ENCODE measurements around the gene CAPN13. TPM values are rescaled to one million over a fixed set of nuclear protein-coding genes. Genes with fewer than 3 reads are reported as not detected.

CAPN13 gene
- total and polyA plus RNA-seq, 10 of the 15 experiments (the other 5 are each of a cell fraction or from before 2014, with no cell fraction given), result 0.03 to 0.10 (median 0.06) TPM; not detected in 7

DNA sequence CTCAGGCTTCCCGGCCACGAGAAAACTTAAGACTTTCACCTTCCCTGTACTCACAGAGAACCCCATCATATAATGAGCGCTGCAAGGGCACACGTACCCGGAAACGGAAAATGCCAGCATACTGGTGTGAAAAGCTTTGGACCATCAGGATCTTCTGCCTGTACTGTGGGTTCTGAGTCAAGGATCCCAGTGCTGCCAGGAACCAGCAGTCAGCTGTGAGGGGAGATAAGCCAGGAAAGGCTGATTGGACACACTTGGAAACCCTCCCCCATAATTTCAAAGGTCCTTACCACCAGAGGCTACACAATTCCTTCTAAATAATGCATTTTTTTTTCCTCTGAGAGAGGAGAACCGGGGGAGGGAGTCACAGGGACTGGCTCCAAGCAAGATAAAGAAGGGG, 31.4 kb downstream of the CAPN13 start:
- ChIA-PET POLR2A (no interaction called here), RAD21 (ENCODE audit: unreplicated experiment) (no interaction called here), SMC1A (ENCODE audit: uncharacterized antibody, unreplicated experiment) (no interaction called here), CTCF (no interaction called here)
- Histone ChIP-seq H3K27ac (ENCODE audit: control insufficient read depth, insufficient read depth) (no peak overlapping the region), H3K9ac (ENCODE audit: control insufficient read depth, insufficient read depth, low read length) (no peak overlapping the region), H3K4me1 (ENCODE audit: control insufficient read depth, insufficient read depth, low read length) (no peaks in the 10 kb centered on the region), H3K79me2 (ENCODE audit: control insufficient read depth, insufficient read depth, low read length) (no peaks in the 10 kb centered on the region), H2AFZ (ENCODE audit: control insufficient read depth, low read depth, low read length) (no peak overlapping the region), H3K4me3 (no peak overlapping the region), H3K9me3 (replicated peaks; ENCODE audit: control insufficient read depth, insufficient read depth, low read length) (no peaks in the 10 kb centered on the region), H3K27me3 (replicated peaks in 1 of 2; ENCODE audit: control insufficient read depth in 2 of 2, insufficient read depth in 2 of 2, low read length in 1 of 2) (peaks cover 0 to 1% of the 10 kb centered on the region in 2 experiments; a peak in 2 of 4 replicates), H3K4me2 (ENCODE audit: control insufficient read depth, insufficient read depth) (no peak overlapping the region), H4K20me1 (ENCODE audit: control insufficient read depth, insufficient read depth) (no peaks in the 10 kb centered on the region), H3K36me3 (ENCODE audit: control insufficient read depth in 2 of 2, insufficient read depth in 2 of 2, low read length in 1 of 2) (no peaks in the 10 kb centered on the region)
- FAIRE-seq (no peak), ATAC-seq (no peak), DNase-seq (ENCODE audit: low read depth, low spot score) (no peak)
- intact Hi-C loops (cut with micrococcal nuclease; ENCODE audit: unreplicated experiment) (no loop called here), in situ Hi-C loops (cut with MboI) (no loop called here)
- TF ChIP-seq DPF2 (IDR thresholded peaks at IDR 0.05), result no peak
- TF ChIP-seq GABPA (IDR thresholded peaks at IDR 0.05; ENCODE audit: low read depth), result no peak
- TF ChIP-seq MTA3 (IDR thresholded peaks at IDR 0.05; ENCODE audit: borderline replicate concordance, low read length), result no peak
- no peak for TF ChIP-seq SUPT20H (IDR thresholded peaks at IDR 0.05; ENCODE audit: borderline replicate concordance, control insufficient read depth, low read depth, low read length)
- 30% methylated on average over 7 of the region's 7 CpGs for WGBS (ENCODE audit: insufficient coverage, insufficient replicate concordance, low lambda C conversion rate, missing lambda C conversion rate)
- BruUV-seq (replicated peaks), result no TSS peak

DNA sequence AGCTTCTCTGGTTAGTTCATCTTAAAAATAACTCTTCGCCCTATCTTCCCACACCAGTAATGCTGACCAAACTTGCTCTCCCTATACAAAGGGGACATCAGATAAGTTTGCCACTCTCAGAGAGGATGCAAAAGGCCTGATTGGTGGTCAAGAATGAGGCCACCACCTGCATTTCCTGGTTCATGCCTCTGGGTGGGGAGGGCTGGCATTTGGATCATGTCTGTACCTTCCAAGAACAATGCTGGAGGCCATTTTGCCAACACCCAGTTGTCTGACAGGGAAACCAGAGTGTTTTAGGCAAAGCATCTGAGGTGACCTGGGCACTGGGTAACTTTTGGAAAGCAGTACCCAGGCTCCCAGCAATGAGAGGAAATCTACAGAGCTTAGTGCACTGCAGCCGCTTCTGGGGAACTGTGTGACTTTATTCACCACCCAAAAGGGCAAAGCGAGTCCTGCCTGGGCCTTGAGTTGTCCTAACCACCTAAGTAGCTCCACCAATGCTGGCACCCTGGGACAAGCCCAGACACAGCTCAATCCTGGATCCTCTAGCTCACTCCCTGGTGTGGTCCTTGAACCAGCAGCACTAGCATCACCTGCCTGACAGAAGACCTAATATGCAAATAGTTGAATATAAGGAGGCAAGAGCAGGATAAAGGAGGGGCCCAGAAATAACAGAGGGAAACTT, 35.1 kb downstream of the CAPN13 start:
- CTCF ChIA-PET, result interaction anchor here (0.9 to 1.3 kb wide), 2 partner anchors 60 to 93 kb away, joined by 3 to 5 read pairs; no protein-coding TSS in a partner anchor
- FAIRE-seq, result no peak
- BruUV-seq (replicated peaks), result no TSS peak
- no peak for TF ChIP-seq EZH2 (IDR thresholded peaks at IDR 0.05; ENCODE audit: borderline replicate concordance, control insufficient read depth, low read depth, low read length)
- TF ChIP-seq, protein P1, sequence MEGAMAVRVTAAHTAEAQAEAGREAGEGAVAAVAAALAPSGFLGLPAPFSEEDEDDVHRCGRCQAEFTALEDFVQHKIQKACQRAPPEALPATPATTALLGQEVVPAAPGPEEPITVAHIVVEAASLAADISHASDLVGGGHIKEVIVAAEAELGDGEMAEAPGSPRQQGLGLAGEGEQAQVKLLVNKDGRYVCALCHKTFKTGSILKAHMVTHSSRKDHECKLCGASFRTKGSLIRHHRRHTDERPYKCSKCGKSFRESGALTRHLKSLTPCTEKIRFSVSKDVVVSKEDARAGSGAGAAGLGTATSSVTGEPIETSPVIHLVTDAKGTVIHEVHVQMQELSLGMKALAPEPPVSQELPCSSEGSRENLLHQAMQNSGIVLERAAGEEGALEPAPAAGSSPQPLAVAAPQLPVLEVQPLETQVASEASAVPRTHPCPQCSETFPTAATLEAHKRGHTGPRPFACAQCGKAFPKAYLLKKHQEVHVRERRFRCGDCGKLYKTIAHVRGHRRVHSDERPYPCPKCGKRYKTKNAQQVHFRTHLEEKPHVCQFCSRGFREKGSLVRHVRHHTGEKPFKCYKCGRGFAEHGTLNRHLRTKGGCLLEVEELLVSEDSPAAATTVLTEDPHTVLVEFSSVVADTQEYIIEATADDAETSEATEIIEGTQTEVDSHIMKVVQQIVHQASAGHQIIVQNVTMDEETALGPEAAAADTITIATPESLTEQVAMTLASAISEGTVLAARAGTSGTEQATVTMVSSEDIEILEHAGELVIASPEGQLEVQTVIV (IDR thresholded peaks at IDR 0.05; ENCODE audit: borderline replicate concordance, partially characterized antibody), result no peak
- no peak for TF ChIP-seq FOS (IDR thresholded peaks at IDR 0.05; ENCODE audit: borderline replicate concordance, extremely low read depth, insufficient read length)
- TF ChIP-seq, protein P2, sequence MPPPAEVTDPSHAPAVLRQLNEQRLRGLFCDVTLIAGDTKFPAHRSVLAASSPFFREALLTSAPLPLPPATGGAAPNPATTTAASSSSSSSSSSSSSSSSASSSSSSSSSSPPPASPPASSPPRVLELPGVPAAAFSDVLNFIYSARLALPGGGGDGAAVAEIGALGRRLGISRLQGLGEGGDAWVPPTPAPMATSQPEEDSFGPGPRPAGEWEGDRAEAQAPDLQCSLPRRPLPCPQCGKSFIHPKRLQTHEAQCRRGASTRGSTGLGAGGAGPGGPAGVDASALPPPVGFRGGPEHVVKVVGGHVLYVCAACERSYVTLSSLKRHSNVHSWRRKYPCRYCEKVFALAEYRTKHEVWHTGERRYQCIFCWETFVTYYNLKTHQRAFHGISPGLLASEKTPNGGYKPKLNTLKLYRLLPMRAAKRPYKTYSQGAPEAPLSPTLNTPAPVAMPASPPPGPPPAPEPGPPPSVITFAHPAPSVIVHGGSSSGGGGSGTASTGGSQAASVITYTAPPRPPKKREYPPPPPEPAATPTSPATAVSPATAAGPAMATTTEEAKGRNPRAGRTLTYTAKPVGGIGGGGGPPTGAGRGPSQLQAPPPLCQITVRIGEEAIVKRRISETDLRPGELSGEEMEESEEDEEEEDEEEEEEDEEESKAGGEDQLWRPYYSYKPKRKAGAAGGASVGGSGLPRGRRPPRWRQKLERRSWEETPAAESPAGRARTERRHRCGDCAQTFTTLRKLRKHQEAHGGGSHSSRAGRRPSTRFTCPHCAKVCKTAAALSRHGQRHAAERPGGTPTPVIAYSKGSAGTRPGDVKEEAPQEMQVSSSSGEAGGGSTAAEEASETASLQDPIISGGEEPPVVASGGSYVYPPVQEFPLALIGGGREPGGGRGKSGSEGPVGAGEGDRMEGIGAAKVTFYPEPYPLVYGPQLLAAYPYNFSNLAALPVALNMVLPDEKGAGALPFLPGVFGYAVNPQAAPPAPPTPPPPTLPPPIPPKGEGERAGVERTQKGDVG (CRISPR knock-in tag; IDR thresholded peaks at IDR 0.05), result no peak
- TF ChIP-seq KLF5 (IDR thresholded peaks at IDR 0.05; ENCODE audit: partially characterized antibody), result no peak
- no peak for TF ChIP-seq GATAD2B (conservative IDR thresholded peaks at IDR 0.05; ENCODE audit: low read depth)
- TF ChIP-seq ESRRA (IDR thresholded peaks at IDR 0.05; ENCODE audit: low read length), result no peak

More for the DNA sequence above, 35.1 kb downstream of the CAPN13 start:
- Histone ChIP-seq H3K4me3 (no peak overlapping the region), H3K36me3 (ENCODE audit: control insufficient read depth in 2 of 2, insufficient read depth in 2 of 2, low read length in 1 of 2) (no peaks in the 10 kb centered on the region), H4K20me1 (ENCODE audit: control insufficient read depth, insufficient read depth) (no peaks in the 10 kb centered on the region; the same call in 1 of the 2 replicates), H3K27ac (ENCODE audit: control insufficient read depth, insufficient read depth) (no peak overlapping the region), H3K79me2 (ENCODE audit: control insufficient read depth, insufficient read depth, low read length) (no peaks in the 10 kb centered on the region), H3K9me3 (replicated peaks; ENCODE audit: control insufficient read depth, insufficient read depth, low read length) (no peaks in the 10 kb centered on the region), H3K9ac (ENCODE audit: control insufficient read depth, insufficient read depth, low read length) (no peak overlapping the region), H2AFZ (ENCODE audit: control insufficient read depth, low read depth, low read length) (no peak overlapping the region), H3K4me1 (ENCODE audit: control insufficient read depth, insufficient read depth, low read length) (no peaks in the 10 kb centered on the region), H3K27me3 (replicated peaks in 1 of 2; ENCODE audit: control insufficient read depth in 2 of 2, insufficient read depth in 2 of 2, low read length in 1 of 2) (no peaks in the 10 kb centered on the region; a peak in 2 of 4 replicates), H3K4me2 (ENCODE audit: control insufficient read depth, insufficient read depth) (no peak overlapping the region)
- ATAC-seq (no peak), DNase-seq (ENCODE audit: low read depth, low spot score) (no peak)
- intact Hi-C loops (cut with micrococcal nuclease; ENCODE audit: unreplicated experiment), result no loop called here
- in situ Hi-C loops (cut with MboI), result no loop called here
- WGBS (ENCODE audit: insufficient coverage, insufficient replicate concordance, low lambda C conversion rate, missing lambda C conversion rate), result 26% methylated on average over 3 of the region's 3 CpGs
- SMC1A ChIA-PET (ENCODE audit: uncharacterized antibody, unreplicated experiment), result no interaction called here
- RAD21 ChIA-PET (ENCODE audit: unreplicated experiment), result interaction anchor here (1.1 kb wide), 1 partner anchor 398 kb away, joined by 3 read pairs; no protein-coding TSS in a partner anchor
- POLR2A ChIA-PET, result no interaction called here

Data from GM12878 (cell line).